Measurements from ENCODE around the gene METTL8. TPM values are rescaled to one million over a fixed set of nuclear protein-coding genes. Genes with fewer than 3 reads are reported as not detected.

Gene METTL8
- total RNA-seq, 4 donors from 2014 or later: 10.6 to 13.7 (median 13.2) TPM

DNA sequence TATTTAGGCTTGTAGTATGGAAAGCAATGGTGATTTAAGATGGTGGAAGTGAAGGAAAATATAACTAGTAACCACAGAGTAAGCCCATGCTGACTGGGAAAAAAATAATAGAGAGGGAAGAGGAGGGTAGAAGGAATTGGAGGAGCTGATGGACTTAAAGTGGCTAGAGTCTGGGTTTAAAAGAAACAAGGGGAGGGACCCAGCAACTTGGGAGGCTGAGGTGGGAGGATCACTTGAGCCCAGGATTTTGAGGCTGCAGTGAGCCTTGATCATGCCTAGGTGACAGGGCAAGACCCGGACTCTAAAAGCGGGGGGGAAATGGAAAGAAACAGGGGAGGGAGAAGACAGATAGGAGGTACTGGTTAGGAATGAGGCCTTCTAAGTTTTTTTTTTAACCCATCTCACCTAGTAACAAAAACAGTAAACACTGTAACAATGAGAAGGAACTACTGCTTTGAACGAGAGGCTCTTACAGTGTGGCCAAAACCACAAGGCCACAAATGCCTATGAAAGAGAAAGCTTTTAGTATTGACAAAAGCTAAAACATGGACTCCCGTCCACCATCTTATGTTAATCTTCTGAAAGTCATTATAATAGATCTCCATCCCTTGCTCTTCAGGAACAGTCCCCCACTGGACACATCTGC lies 26.6 kb downstream of the METTL8 start:
- intact Hi-C loops (cut with DNase I): no loop called here
- WGBS, 2 donors: 89 to 93% methylated on average over 4 of the region's 4 CpGs
- Histone ChIP-seq H3K9me3 (no peaks in the 10 kb centered on the region), H3K4me1 (no peaks in the 10 kb centered on the region), H3K36me3 (no peaks in the 10 kb centered on the region), H3K27me3 (no peaks in the 10 kb centered on the region), H3K4me3 (replicated peaks in 1 of 3) (no peak overlapping the region), H3K27ac (no peak overlapping the region)
- TF ChIP-seq, protein P1, sequence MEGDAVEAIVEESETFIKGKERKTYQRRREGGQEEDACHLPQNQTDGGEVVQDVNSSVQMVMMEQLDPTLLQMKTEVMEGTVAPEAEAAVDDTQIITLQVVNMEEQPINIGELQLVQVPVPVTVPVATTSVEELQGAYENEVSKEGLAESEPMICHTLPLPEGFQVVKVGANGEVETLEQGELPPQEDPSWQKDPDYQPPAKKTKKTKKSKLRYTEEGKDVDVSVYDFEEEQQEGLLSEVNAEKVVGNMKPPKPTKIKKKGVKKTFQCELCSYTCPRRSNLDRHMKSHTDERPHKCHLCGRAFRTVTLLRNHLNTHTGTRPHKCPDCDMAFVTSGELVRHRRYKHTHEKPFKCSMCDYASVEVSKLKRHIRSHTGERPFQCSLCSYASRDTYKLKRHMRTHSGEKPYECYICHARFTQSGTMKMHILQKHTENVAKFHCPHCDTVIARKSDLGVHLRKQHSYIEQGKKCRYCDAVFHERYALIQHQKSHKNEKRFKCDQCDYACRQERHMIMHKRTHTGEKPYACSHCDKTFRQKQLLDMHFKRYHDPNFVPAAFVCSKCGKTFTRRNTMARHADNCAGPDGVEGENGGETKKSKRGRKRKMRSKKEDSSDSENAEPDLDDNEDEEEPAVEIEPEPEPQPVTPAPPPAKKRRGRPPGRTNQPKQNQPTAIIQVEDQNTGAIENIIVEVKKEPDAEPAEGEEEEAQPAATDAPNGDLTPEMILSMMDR (IDR thresholded peaks at IDR 0.05): no peak
- no peak for TF ChIP-seq POLR2A (IDR thresholded peaks at IDR 0.05)
- no peak for DNase-seq

DNA sequence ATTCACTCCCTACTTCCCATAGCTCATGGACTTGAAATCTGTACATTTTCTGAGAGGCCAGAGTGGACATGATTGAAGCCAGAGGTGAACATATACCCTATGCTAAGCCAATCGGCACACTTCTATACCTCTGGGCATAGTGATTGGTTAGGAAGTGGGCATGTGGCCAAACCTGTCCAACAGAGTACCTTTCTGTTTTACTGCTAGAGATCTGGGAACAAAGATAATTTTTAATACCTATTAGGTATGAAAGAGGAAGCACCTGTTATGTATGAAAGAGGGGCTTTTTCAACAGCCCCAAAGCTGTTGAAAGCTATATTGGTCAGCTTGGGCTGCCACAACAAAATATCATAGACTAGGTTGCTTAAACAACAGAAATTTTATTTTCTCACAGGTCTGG lies 27.7 kb downstream of the METTL8 start:
- no peak for TF ChIP-seq POLR2A (IDR thresholded peaks at IDR 0.05)
- TF ChIP-seq, protein P1 (IDR thresholded peaks at IDR 0.05): no peak
- Histone ChIP-seq H3K4me1 (no peaks in the 10 kb centered on the region), H3K27me3 (no peaks in the 10 kb centered on the region), H3K4me3 (replicated peaks in 1 of 3) (no peak overlapping the region), H3K36me3 (no peaks in the 10 kb centered on the region), H3K9me3 (no peaks in the 10 kb centered on the region), H3K27ac (no peak overlapping the region)
- WGBS, 2 donors: 88 to 100% methylated on average over 1 of the region's 1 CpG
- DNase-seq: no peak
- intact Hi-C loops (cut with DNase I): no loop called here

DNA sequence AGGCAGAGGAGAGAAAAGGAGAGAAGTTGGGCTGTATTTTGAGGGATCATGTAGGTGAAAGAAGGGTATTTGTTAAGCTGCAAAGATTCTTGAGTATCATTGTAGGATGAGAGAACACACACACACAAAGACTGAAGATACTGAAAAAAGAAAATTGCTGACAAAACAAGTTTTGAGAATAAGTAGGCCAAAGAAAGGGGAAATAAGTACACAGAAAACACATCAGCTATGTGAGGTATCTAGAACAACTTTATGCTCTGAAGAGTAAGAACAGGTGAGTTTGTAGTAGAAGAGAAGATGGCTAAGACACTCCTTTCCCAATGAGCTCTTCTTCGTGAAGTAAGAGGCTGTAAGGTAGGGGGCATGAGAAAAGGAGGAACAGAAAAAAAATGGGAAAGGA lies 28.2 kb downstream of the METTL8 start:
- Histone ChIP-seq H3K4me1 (no peaks in the 10 kb centered on the region), H3K27me3 (no peaks in the 10 kb centered on the region), H3K27ac (no peak overlapping the region), H3K4me3 (replicated peaks in 1 of 3) (no peak overlapping the region), H3K9me3 (no peaks in the 10 kb centered on the region), H3K36me3 (no peaks in the 10 kb centered on the region)
- DNase-seq: no peak
- 94 to 95% methylated on average over 1 of the region's 1 CpG for WGBS, 2 donors
- intact Hi-C loops (cut with DNase I): no loop called here
- no peak for TF ChIP-seq POLR2A (IDR thresholded peaks at IDR 0.05)
- TF ChIP-seq, protein P1 (IDR thresholded peaks at IDR 0.05): no peak

DNA sequence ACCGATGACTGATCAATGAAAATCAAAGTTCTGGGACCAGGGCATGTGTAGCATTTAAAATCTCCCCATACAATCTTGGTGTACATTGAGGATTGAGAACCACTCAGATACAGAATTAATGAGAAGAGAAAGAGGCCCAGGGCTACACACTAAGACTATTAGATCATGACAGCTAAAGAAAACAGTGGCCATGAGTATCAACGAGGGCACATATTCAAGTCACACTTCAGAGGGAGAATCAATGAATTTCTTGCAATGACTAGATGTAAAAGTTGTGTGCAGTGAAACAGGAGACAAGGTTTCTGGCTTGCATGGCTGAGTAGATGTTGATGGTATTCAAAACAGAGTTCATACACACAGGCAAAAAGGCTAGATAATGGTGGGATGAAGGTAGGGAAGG lies 29.1 kb downstream of the METTL8 start:
- Histone ChIP-seq H3K27ac (no peak overlapping the region), H3K4me3 (replicated peaks in 1 of 3) (no peak overlapping the region), H3K27me3 (no peaks in the 10 kb centered on the region), H3K36me3 (no peaks in the 10 kb centered on the region), H3K9me3 (no peaks in the 10 kb centered on the region), H3K4me1 (no peaks in the 10 kb centered on the region)
- intact Hi-C loops (cut with DNase I): no loop called here
- DNase-seq: no peak
- 69 to 71% methylated on average over 2 of the region's 2 CpGs for WGBS, 2 donors
- TF ChIP-seq, protein P1 (IDR thresholded peaks at IDR 0.05): no peak
- no peak for TF ChIP-seq POLR2A (IDR thresholded peaks at IDR 0.05)

DNA sequence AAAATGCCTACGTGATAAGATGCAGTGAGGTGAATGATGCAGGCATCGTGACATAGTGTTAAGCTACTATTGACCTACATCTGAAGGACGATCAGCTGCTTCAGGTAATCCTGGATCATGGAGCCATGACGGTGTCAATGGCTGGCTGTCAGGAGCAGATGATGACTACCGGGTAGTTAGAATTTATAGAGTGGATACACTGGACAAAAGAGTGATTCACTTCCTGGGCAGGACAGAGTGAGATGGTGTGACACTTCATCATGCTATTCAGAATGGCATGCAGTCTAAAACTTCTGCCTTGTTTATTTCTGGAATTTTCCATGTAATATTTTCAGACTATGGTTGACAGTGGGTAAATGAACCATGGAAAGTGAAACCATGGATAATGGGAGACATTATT lies 29.5 kb downstream of the METTL8 start:
- no peak for DNase-seq
- no peaks in the 10 kb centered on the region for H3K27me3 ChIP-seq
- no peak for TF ChIP-seq POLR2A (IDR thresholded peaks at IDR 0.05)
- TF ChIP-seq, protein P1 (IDR thresholded peaks at IDR 0.05): no peak
- WGBS, 2 donors: 85 to 96% methylated on average over 5 of the region's 5 CpGs
- no peak overlapping the region for H3K4me3 ChIP-seq (replicated peaks in 1 of 3)
- no peaks in the 10 kb centered on the region for H3K9me3 ChIP-seq
- H3K36me3 ChIP-seq: no peaks in the 10 kb centered on the region
- intact Hi-C loops (cut with DNase I): no loop called here
- no peak overlapping the region for H3K27ac ChIP-seq
- no peaks in the 10 kb centered on the region for H3K4me1 ChIP-seq

Measured in thyroid gland (tissue), 4 donors.